A172 (cell line): ENCODE results near the gene RBMS3. TPM values are rescaled to one million over a fixed set of nuclear protein-coding genes. Genes with fewer than 3 reads are reported as not detected.
"Not testable (repeated sequence)": the region's sequence is repeated elsewhere in the genome, so short reads cannot be mapped to it uniquely, and the experiment has no call there.

ENCODE experiments used
- DNase-seq: peaks from one replicate; pipeline ENCODE4 v3.0.0-alpha.2; 2015; ENCODE audit warnings: low spot score
- total RNA-seq: library from RNA; depleted of rRNA; stranded (reverse); fragments of >200 nt; shearing (Covaris generic); gene quantifications from 2 replicates; pipeline ENCODE4 v1.2.3, GENCODE V29; 2014

Gene RBMS3
- total RNA-seq, 1 experiment from 2014 or later: 14.9 TPM

DNA sequence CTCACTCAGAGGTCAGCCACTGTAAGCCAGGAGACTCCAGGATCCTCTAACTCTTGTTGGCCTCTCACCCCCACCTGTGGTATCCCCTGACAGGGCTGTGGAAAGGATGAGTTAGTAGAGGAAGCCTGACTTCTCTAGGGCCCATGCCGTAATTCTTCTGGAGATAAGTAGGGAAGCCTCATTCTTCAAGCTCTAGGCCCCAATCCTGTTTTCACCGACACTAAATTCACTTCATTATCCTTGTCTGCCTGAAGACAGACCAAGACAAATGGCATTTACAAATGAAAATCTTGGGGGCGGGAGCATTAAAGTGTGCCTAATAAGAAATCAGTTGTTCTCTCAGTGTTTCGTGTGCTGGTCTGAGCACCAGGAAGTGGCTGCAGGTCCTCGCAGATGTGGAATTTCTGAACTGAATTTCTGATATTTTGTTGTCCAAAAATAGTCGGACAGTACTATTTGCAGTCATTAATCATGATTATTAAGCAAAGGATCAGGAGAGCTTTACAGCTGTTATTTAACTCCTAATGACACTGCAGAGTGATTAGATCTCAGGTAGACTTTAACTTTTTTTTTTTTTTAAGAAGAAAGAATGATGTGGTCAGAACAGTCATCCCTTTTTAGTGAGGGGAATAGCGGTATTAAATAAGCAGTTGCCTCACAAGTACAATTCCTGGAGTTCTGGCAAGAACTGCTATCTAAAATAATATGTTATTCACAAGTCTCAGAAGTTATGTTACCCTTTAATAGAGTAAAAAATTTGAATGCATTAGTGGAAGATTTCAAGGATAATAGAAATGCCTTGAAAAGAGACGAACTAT lies 58.4 kb downstream of the RBMS3 start:
- DNase-seq: peak; percentile 32

DNA sequence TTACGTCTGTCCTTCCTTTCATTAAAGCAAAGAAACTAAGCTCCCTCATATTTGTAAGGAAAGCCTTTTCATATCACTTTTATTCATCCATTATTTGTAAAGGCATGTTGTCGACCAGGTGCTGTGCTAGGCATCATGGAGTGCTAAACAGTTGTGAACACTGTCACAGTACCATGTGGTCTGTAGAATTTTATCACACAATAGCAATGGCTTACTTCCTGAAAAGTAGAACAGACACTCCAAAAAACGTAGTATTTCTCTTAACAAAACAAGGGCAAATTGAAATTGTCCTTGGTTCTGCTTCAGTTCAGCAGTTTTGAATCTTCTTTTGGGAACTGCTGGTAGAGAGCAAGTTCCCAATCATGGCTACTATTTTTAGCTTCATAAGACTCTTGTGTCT lies 63.3 kb downstream of the RBMS3 start:
- DNase-seq: no peak

DNA sequence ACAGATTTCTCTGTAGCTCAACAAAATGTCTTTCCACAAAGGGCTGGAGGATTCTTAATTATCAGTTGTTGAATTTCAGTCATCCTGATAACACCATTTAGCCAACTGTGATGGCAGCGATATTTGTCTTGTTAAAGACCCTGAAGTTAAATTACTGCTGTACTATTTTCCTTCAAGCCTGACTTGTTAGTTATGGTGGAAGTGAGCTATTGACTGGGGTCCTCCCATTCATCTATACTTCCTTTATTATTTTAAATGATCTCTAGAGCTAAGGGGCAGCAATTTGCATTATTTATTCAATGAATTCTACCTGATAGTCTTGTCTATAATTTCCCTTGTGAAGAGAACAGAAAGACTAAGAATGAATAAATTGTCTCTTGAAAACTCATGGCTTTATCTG lies 64.1 kb downstream of the RBMS3 start:
- DNase-seq: no peak

- DNase-seq: no peak
These were observed 64.8 kb downstream of the RBMS3 start for GRCh38 chr3:29345516-29346300.

DNA sequence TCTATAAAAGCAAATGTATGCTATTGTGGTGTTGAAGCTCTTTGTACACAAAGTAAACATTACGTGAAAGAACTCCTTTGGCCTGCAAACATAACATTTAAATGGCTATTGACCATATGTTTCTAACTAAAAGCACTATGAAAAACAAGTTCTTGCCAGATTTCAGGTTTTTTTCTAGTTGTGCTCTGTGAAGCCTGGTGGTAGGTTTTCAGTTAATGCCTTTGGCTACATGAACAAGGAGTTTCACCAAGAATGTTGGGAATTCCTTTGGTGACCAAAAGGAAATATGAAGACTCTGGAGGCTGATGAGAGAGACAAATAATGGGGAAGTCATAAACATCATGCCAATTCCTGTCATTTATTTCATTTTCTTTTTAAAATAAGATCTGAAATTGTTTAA lies 66.0 kb downstream of the RBMS3 start:
- DNase-seq: peak; percentile 31

DNA sequence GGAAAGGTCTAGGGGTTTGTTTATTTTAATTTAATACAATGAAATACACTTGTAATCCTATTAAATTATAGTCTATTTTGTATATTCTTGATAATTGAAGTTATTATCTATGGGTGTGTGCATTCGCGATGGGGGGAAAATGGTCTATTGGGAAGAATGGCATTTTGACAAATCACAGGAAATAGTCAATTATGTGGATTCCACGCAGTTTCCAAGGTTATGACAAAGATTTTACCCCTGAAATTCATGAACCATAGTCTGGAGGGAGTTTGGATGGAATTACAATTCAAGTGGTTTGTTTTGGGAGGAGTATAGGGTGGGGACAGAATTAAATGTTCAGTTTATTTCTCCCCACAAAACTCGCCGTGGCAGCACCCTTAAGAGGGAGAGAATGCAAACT lies 66.5 kb downstream of the RBMS3 start:
- no peak for DNase-seq

DNA sequence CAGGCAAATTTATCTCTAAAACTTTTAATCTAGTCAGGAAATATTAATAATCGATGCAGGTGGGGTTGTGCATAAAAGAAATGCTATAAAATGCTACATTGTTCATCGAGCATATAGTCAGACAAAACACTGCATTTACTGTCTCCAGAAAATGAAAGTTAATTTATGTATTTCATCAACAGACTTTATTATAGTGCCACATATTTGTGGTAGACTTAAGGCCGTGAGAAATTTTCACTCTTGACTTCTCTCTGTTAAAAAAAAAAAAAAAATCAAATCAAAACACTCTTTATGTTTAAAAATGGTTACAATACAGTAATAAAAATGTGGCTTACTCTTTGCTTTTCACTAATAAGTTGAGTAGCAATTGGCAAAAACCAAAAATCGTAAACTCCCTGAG lies 67.4 kb downstream of the RBMS3 start:
- DNase-seq: no peak

- DNase-seq: no peak
These were observed 68.2 kb downstream of the RBMS3 start for GRCh38 chr3:29349049-29349448.

DNA sequence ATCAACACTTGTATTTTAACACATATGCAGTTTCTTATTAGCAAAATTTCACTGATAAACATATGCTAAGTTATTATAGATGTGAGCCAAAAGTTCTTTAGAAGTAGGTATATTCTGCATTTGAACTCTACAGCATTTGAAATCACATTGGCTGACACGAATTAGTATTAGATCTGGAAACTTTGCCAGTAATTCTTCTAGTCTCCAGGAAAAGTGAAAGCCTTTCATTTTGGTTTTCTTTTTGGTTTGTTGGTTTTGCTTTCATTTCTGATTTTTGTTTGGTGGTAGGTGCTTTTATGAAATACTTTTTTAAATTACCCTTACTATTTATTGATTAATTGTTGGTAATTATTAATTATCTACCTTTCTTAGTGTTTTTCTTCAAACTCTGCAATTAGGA lies 72.9 kb downstream of the RBMS3 start:
- no peak for DNase-seq

GRCh38 chr3:29354894-29355293 lies 74.0 kb downstream of the RBMS3 start:
- DNase-seq: no peak

DNA sequence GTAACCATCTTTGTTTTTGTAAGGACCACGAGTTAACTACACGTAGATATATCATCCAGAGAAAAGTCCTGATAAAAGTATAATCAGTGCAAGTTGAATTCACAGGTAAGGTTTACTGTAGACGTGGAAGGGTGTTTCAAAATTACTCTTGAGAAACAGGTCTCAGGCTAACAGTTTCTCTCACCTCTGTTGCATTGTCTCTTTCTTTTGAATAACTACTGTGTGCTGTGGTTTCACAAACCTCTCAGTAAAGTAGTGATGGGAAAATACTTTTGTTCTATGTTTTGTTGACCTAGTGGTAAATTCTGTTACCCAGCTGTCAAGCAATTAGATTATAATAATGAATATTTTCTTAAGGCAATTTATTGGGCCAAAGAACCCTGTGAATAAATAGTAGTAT lies 75.2 kb downstream of the RBMS3 start:
- DNase-seq: no peak

- not testable (repeated sequence) for DNase-seq
These were observed 79.4 kb downstream of the RBMS3 start for GRCh38 chr3:29360289-29360688.

GRCh38 chr3:29363110-29363509 lies 82.2 kb downstream of the RBMS3 start:
- no peak for DNase-seq

DNA sequence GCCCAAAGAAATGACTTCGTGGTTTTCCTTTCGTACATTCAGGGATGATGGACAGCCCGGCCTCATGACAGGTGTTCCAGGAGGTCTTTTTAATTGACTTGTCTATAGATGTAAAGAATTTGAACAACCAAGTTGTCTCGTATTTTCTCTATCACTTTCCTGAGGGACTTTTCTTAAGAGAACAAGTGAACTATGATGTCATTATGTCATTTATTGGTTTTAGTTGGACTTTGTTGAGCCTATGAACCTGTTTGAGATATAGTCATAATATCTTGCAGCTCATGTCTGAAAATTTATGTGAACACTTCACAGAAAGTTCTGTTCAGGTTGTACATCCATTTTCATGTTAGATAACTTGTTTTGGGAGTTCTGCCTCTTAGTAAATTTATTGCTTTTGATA lies 89.2 kb downstream of the RBMS3 start:
- DNase-seq: no peak

DNA sequence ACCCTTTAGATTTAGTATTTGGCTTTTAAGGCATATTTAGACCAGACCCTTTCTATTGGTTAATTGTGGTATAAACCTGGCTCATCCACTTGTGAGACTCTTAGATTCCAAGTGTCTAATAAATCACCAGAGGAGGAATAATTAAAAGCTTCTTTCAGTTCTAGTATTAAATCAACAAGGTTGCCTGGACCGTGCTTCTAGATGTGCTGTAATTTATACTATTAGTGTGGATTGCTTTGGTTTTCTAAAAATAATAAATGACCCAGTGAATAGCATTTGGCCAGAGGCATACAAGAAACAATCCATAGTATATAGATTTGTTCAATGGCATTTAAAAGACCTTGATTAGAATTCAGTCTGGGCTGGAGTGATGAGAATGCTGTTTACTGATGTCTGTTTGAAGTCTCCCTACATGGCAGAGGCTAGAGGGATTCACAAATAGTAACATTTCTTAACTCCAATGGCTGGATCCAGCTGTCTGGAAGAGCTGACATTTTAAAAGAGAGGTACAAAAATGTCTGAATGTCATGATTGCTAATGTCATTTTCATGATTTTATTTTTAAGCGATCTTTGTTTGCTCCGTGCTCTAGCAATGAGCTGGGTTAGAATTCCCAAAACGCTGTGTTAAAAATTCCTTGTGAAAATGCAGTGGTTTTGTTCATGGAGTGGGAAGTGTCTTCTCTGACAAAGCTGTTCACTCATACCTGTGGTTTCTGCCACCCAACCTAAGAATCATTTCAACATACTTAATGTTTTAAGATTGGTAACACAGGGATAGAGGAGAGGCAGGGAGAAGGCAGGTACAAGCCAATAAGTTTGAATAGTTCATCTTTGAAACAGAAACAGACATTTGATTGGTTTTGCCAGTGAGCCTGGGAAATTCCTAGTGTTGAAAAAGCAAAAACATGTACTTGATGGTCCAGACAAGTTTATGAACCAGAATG lies 89.9 kb downstream of the RBMS3 start:
- DNase-seq: no peak

GRCh38 chr3:29373131-29373680 lies 92.3 kb downstream of the RBMS3 start:
- DNase-seq: peak; percentile 26

GRCh38 chr3:29374226-29374625 lies 93.4 kb downstream of the RBMS3 start:
- no peak for DNase-seq

DNA sequence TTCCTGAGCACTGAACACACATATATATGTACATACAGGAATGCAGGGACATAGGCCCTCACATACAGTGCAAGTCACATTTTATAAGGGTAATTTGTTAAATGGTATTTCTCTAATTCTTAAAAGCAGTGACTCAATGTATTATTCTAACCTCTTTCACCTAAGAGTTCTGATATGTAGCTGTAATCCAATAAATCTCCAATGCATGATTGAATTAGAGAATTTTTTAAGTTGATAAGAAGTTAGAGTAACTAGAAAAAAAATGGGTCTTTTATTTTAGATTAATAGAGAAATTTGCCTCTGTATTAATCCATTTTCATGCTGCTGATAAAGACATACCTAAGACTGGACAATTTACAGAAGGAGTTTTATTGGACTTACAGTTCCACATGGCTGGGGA lies 98.2 kb downstream of the RBMS3 start:
- DNase-seq: no peak

GRCh38 chr3:29381595-29381994 lies 100.7 kb downstream of the RBMS3 start:
- DNase-seq: no peak

DNA sequence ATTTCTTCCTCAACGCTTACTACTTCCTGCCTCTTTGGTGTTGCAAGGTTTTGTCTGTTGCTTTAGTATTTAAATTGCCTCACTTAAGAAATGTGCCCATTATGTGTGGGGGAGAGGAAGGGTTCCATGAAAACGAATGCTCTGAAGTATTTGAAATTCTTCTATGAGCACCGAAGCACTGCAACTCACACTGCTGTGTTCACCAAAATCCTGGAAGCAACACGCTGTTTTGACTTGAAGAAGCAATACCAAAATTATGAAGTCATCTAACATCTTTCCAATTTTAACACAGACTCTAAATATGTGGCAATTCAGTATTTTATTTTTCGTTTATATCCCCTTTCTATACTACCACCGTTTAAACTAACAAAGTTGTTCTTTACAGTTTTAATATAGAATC lies 101.5 kb downstream of the RBMS3 start:
- DNase-seq: no peak

DNA sequence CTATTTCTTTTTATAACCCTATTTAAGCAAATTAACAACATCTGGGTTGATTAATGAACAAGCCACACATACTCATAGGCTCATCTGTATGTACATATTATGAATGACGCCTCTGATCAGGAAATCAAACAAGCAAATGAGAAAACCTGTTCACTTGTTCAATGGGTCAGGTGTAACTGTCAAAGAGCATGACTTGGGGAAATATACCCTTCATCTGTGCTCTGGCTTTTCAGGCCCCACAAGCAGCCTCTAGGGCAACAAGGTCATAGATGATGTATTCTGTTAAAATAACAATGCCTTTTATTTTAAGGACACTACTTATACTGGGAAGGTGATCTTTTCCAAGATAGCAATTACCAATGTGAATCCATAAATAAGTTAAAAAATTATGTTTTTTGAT lies 102.0 kb downstream of the RBMS3 start:
- no peak for DNase-seq

- no peak for DNase-seq
These were observed 103.8 kb downstream of the RBMS3 start for GRCh38 chr3:29384640-29385039.
